MCF 10A (cell line): ENCODE data around the gene ABHD2. TPM values are rescaled to one million over a fixed set of nuclear protein-coding genes. Genes with fewer than 3 reads are reported as not detected.

Source experiments
- BruUV-seq: library from RNA; stranded (reverse); fragments of 400-500 nt; replicated peaks from 2 replicates; lab custom pipeline; 2021; lab: Mats Ljungman, UMichigan
- CTCF ChIA-PET: fragments of 300-600 bp; sonication (Branson Sonifier 250); formaldehyde crosslinking; extraction: SDS; loops from one replicate; lab custom pipeline; 2021; ENCODE audit warnings: antibody characterized with exemption, inconsistent platforms; lab: Yijun Ruan, JAX
- POLR2A ChIA-PET: fragments of 300-600, 350-650 bp; sonication (Branson Sonifier 250); formaldehyde crosslinking; extraction: SDS; loops from one replicate; lab custom pipeline; 2020; ENCODE audit warnings: antibody characterized with exemption, inconsistent platforms; lab: Yijun Ruan, JAX
- DNase-seq: peaks from one replicate; pipeline ENCODE4 v3.0.0-alpha.2; 2018; ENCODE audit not compliant: unreplicated experiment
- H3K27ac Mint-ChIP-seq: one replicate; pipeline ENCODE4 v1.8.0; 2022; ENCODE audit warnings: mild to moderate bottlenecking, low read depth, mixed read lengths; ENCODE audit not compliant: unreplicated experiment
- H3K27me3 Mint-ChIP-seq: one replicate; pipeline ENCODE4 v1.8.0; 2022; ENCODE audit warnings: mixed read lengths; ENCODE audit not compliant: insufficient read depth, unreplicated experiment
- H3K36me3 Mint-ChIP-seq: one replicate; pipeline ENCODE4 v1.8.0; 2022; ENCODE audit warnings: mild to moderate bottlenecking, moderate library complexity, mixed read lengths; ENCODE audit not compliant: insufficient read depth, unreplicated experiment
- H3K4me1 Mint-ChIP-seq: one replicate; pipeline ENCODE4 v1.8.0; 2022; ENCODE audit warnings: mixed read lengths; ENCODE audit not compliant: insufficient read depth, unreplicated experiment
- H3K4me3 Mint-ChIP-seq: one replicate; pipeline ENCODE4 v1.8.0; 2022; ENCODE audit warnings: mild to moderate bottlenecking, moderate library complexity, mixed read lengths; ENCODE audit not compliant: unreplicated experiment
- H3K9me3 Mint-ChIP-seq: one replicate; pipeline ENCODE4 v1.8.0; 2022; ENCODE audit warnings: mixed read lengths; ENCODE audit not compliant: unreplicated experiment
- CTCF ChIP-seq: fragments of 200-600 bp; IDR thresholded peaks from one replicate; pipeline ENCODE4 v1.8.0; 2022; ENCODE audit warnings: antibody characterized with exemption, mild to moderate bottlenecking; ENCODE audit not compliant: unreplicated experiment
- intact Hi-C: fragments of 100-400 bp; cut with micrococcal nuclease; formaldehyde crosslinking; loops from 2 replicates; pipeline ENCODE4 v1.14.1; 2022
- total RNA-seq: library from RNA; stranded (reverse); gene quantifications from 2 replicates; pipeline ENCODE4 v1.2.3, GENCODE V29; 2022

Gene ABHD2
- total RNA-seq, 1 experiment from 2014 or later, result 47.7 TPM

- BruUV-seq, result no TSS peak
- Mint-ChIP-seq H3K9me3 (no peaks in the 10 kb centered on the region), H3K36me3 (no peaks in the 10 kb centered on the region), H3K4me1 (peaks cover 5% of the 10 kb centered on the region), H3K27ac (no peak overlapping the region), H3K4me3 (no peak overlapping the region), H3K27me3 (no peaks in the 10 kb centered on the region)
- ChIA-PET CTCF (interaction anchor here (0.7 to 1.2 kb wide), 2 partner anchors 20 to 382 kb away, joined by 3 to 4 read pairs; no protein-coding TSS in a partner anchor), POLR2A (no interaction called here)
- TF ChIP-seq CTCF, result no peak
- intact Hi-C loops, result no loop called here
- DNase-seq, result no peak
These were observed 138.3 kb downstream of the ABHD2 start for GRCh38 chr15:89226359-89227221.

GRCh38 chr15:89227425-89227824 is 139.2 kb downstream of the ABHD2 start:
- Mint-ChIP-seq H3K4me3 (no peak overlapping the region), H3K27me3 (no peaks in the 10 kb centered on the region), H3K9me3 (no peaks in the 10 kb centered on the region), H3K4me1 (peaks cover 5% of the 10 kb centered on the region), H3K27ac (no peak overlapping the region), H3K36me3 (no peaks in the 10 kb centered on the region)
- BruUV-seq, result no TSS peak
- ChIA-PET POLR2A (interaction anchor here (0.7 kb wide), 1 partner anchor 422 kb away, joined by 3 read pairs; no protein-coding TSS in a partner anchor), CTCF (interaction anchor here (0.6 to 1.2 kb wide), 2 partner anchors 19 to 20 kb away, joined by 4 to 5 read pairs; no protein-coding TSS in a partner anchor)
- intact Hi-C loops, result no loop called here
- DNase-seq, result no peak
- no peak for TF ChIP-seq CTCF

- CTCF ChIA-PET, result interaction anchor here (0.7 to 2.8 kb wide), 3 partner anchors 23 to 108 kb away, joined by 3 to 10 read pairs (median 4); no protein-coding TSS in a partner anchor
These were observed 142.0 kb downstream of the ABHD2 start for GRCh38 chr15:89230277-89230676.

More at GRCh38 chr15:89230277-89230676, 142.0 kb downstream of the ABHD2 start:
- Mint-ChIP-seq H3K4me1 (peaks cover 5% of the 10 kb centered on the region), H3K27ac (no peak overlapping the region), H3K27me3 (peaks cover 12% of the 10 kb centered on the region), H3K36me3 (no peaks in the 10 kb centered on the region), H3K4me3 (no peak overlapping the region), H3K9me3 (no peaks in the 10 kb centered on the region)
- intact Hi-C loops, result no loop called here
- TF ChIP-seq CTCF, result no peak
- POLR2A ChIA-PET, result no interaction called here
- BruUV-seq, result no TSS peak
- no peak for DNase-seq
